HepG2 (cell line): ENCODE measurements around the gene ESR2. TPM values are rescaled to one million over a fixed set of nuclear protein-coding genes. Genes with fewer than 3 reads are reported as not detected.

Experiments used
- ATAC-seq: fragments of 200-7000 bp; cut with Tn5 transposase; 3 replicates; pipeline ENCODE4 v1.9.1; 2020; ENCODE audit warnings: mild to moderate bottlenecking, moderate library complexity
- BruUV-seq: library from RNA; stranded (reverse); fragments of 400-500 nt; replicated peaks from 2 replicates; lab custom pipeline; 2021; lab: Mats Ljungman, UMichigan
- CTCF ChIA-PET: fragments of 300-600 bp; formaldehyde crosslinking; extraction: SDS; loops from one replicate; lab custom pipeline; 2021; ENCODE audit warnings: low total read pairs, inconsistent platforms, low intra/inter-chr PET ratio; lab: Yijun Ruan, JAX
- POLR2A ChIA-PET: fragments of 350-600 bp; sonication (Branson Sonifier 250); formaldehyde crosslinking; loops from one replicate; lab custom pipeline; 2020; ENCODE audit warnings: antibody characterized with exemption, inconsistent platforms; lab: Yijun Ruan, JAX
- DNase-seq: peaks from one replicate; pipeline ENCODE4 v3.0.0-alpha.2; 2015; ENCODE audit warnings: low spot score
- FAIRE-seq: peaks from 3 replicates; lab custom pipeline; 2011; peaks lifted over from hg19 to GRCh38; lab: Jason Lieb, UNC
- H2AFZ ChIP-seq: one replicate; pipeline ENCODE4 v1.6.1; 2011; ENCODE audit warnings: low read length, inconsistent platforms
- H3K27ac ChIP-seq: fragments of 300-600 bp; 3 replicates; pipeline ENCODE4 v1.8.0; 2011; ENCODE audit warnings: mixed run types, mild to moderate bottlenecking, mixed read lengths, low read length, inconsistent platforms; ENCODE audit not compliant: insufficient read depth; ENCODE audit errors: extremely low read length
- H3K27me3 ChIP-seq, 2 experiments: fragments of 200-600 bp in 1 of 2; 2 replicates in 1 of 2; 3 replicates in 1 of 2; pipeline versions ENCODE4 v1.6.0 to v1.8.0; 2011; ENCODE audit warnings: low read length in 2 of 2, mild to moderate bottlenecking in 2 of 2, moderate library complexity in 2 of 2, inconsistent platforms in 1 of 2; ENCODE audit not compliant: insufficient read depth in 2 of 2, control insufficient read depth in 1 of 2
- H3K36me3 ChIP-seq, 2 experiments: fragments of 200-600 bp in 1 of 2; replicated peaks in 1 of 2; 2 replicates in 1 of 2; 3 replicates in 1 of 2; pipeline versions ENCODE4 v1.5.1 to v1.8.0; 2011; ENCODE audit warnings: low read length in 2 of 2, inconsistent platforms in 1 of 2; ENCODE audit not compliant: insufficient read depth in 2 of 2, control insufficient read depth in 1 of 2
- H3K4me1 ChIP-seq: 2 replicates; pipeline ENCODE4 v1.5.1; 2012; ENCODE audit warnings: low read length, inconsistent platforms; ENCODE audit not compliant: insufficient read depth
- H3K4me2 ChIP-seq: 2 replicates; pipeline ENCODE4 v1.6.0; 2011; ENCODE audit warnings: low read depth, low read length, inconsistent platforms
- H3K4me3 ChIP-seq, 3 experiments: fragments of 200-600 bp in 1 of 3; sonication (generic), shearing (Covaris generic) in 1 of 3; replicated peaks in 1 of 3; 2 replicates each; pipeline ENCODE4 v1.5.1; 2011 to 2016; ENCODE audit warnings: low read length in 3 of 3, inconsistent platforms in 2 of 3, low read depth in 2 of 3, mild to moderate bottlenecking in 2 of 3, control low read depth in 1 of 3, mixed read lengths in 1 of 3; ENCODE audit not compliant: insufficient read depth in 1 of 3
- H3K79me2 ChIP-seq: one replicate; pipeline ENCODE4 v1.6.1; 2011; ENCODE audit warnings: low read length, inconsistent platforms; ENCODE audit not compliant: insufficient read depth
- H3K9ac ChIP-seq: 2 replicates; pipeline ENCODE4 v1.6.0; 2011; ENCODE audit warnings: mild to moderate bottlenecking, low read depth, low read length, inconsistent platforms; ENCODE audit not compliant: insufficient read depth
- H3K9me3 ChIP-seq: 2 replicates; pipeline ENCODE4 v1.5.1; 2012; ENCODE audit warnings: mild to moderate bottlenecking, low read length
- H4K20me1 ChIP-seq: 2 replicates; pipeline ENCODE4 v1.6.0; 2011; ENCODE audit warnings: inconsistent platforms, mild to moderate bottlenecking, low read length, moderate library complexity; ENCODE audit not compliant: insufficient read depth
- ELF4 ChIP-seq: sonication (generic); formaldehyde crosslinking; IDR thresholded peaks from 2 replicates; pipeline ENCODE4 v1.5.0; 2020; ENCODE audit warnings: missing genetic modification reagents, mild to moderate bottlenecking, moderate library complexity, borderline replicate concordance
- POGZ ChIP-seq: sonication (generic); formaldehyde crosslinking; IDR thresholded peaks from 2 replicates; pipeline ENCODE4 v1.4.0; 2020; ENCODE audit warnings: mild to moderate bottlenecking, missing genetic modification reagents
- SMARCC2 ChIP-seq: fragments of 450-650 bp; IDR thresholded peaks from 2 replicates; pipeline ENCODE4 v1.6.1; 2017; ENCODE audit warnings: antibody characterized with exemption, mild to moderate bottlenecking
- ZNF18 ChIP-seq: sonication (generic); formaldehyde crosslinking; IDR thresholded peaks from 2 replicates; pipeline ENCODE4 v1.8.0; 2022; ENCODE audit warnings: mild to moderate bottlenecking, missing genetic modification reagents; ENCODE audit not compliant: insufficient replicate concordance
- ZNF660 ChIP-seq: sonication (generic); formaldehyde crosslinking; IDR thresholded peaks from 2 replicates; pipeline ENCODE4 v1.5.1; 2020; ENCODE audit warnings: mild to moderate bottlenecking, low read depth, missing genetic modification reagents, borderline replicate concordance
- ZNF749 ChIP-seq: sonication (generic); formaldehyde crosslinking; IDR thresholded peaks from 2 replicates; pipeline ENCODE4 v1.8.0; 2022; ENCODE audit warnings: mild to moderate bottlenecking, missing genetic modification reagents, moderate library complexity, borderline replicate concordance
- WGBS: methylation state at CpG from one replicate; pipeline ENCODE4 v1.1.6; 2017; ENCODE audit warnings: low lambda C conversion rate; 5-methylcytosine and 5-hydroxymethylcytosine counted together
- in situ Hi-C: cut with HindIII; loops from 2 replicates; pipeline ENCODE4 v1.10.0; 2017; ENCODE audit warnings: low pct_unique_long_range_greater_than_20kb; ENCODE audit not compliant: extremely low pct_ligation_motif_present
- intact Hi-C: fragments of 100-400 bp; cut with micrococcal nuclease; formaldehyde crosslinking; loops from one replicate; pipeline ENCODE4 v1.10.0; 2022; ENCODE audit not compliant: unreplicated experiment
- polyA plus RNA-seq, 8 experiments: library from polyadenylated mRNA; depleted of rRNA in 3 of 8; stranded (reverse) in 7 of 8; unstranded in 1 of 8; fragments of >200 nt; fragmentation: Illumina TruSeq in 4 of 8; extraction: Trizol in 4 of 8; gene quantifications; 2 replicates each; pipeline versions ENCODE4 v1.2.1 to v1.2.3, GENCODE V29; 2011 to 2016; ENCODE audit warnings: low read depth in 4 of 8, missing spikeins in 1 of 8, mixed read lengths in 1 of 8; ENCODE audit not compliant: insufficient read depth in 1 of 8
- total RNA-seq, 5 experiments: library from RNA; depleted of rRNA; stranded (reverse); fragments of >200 nt; fragmentation: Illumina TruSeq; extraction: Trizol; gene quantifications; 2 replicates each; pipeline ENCODE4 v1.2.3, GENCODE V29; 2016; ENCODE audit warnings: low read depth in 1 of 5

The ESR2 gene
- total and polyA plus RNA-seq, 2 of the 13 experiments (the other 11 are each of a cell fraction or from before 2014, with no cell fraction given), result 0.01 to 0.04 TPM

- Histone ChIP-seq H3K27me3 (no peaks in the 10 kb centered on the region), H2AFZ (no peak overlapping the region), H3K27ac (no peak overlapping the region), H3K4me3 (no peak overlapping the region), H4K20me1 (no peaks in the 10 kb centered on the region), H3K4me1 (no peaks in the 10 kb centered on the region), H3K9me3 (no peaks in the 10 kb centered on the region), H3K79me2 (no peaks in the 10 kb centered on the region), H3K9ac (no peak overlapping the region), H3K36me3 (peaks cover 0 to 3% of the 10 kb centered on the region in 2 experiments; a peak in 1 of 5 replicates), H3K4me2 (no peak overlapping the region)
- DNase-seq, result no peak
- FAIRE-seq, result no peak
- ChIA-PET CTCF (no interaction called here), POLR2A (no interaction called here)
- TF ChIP-seq ZNF18, result no peak
- no peak for TF ChIP-seq SMARCC2
- no peak for TF ChIP-seq POGZ
- 76% methylated on average over 3 of the region's 3 CpGs for WGBS
- BruUV-seq, result no TSS peak
- ATAC-seq, result no peak
- in situ Hi-C loops (no loop called here), intact Hi-C loops (no loop called here)
Measured at GRCh38 chr14:64229489-64229888, 64.7 kb downstream of the ESR2 start.

- Histone ChIP-seq H2AFZ (no peak overlapping the region), H4K20me1 (no peaks in the 10 kb centered on the region), H3K4me3 (no peak overlapping the region), H3K27ac (no peak overlapping the region), H3K36me3 (peaks cover 1 to 3% of the 10 kb centered on the region in 2 experiments; a peak in 1 of 5 replicates), H3K4me2 (no peak overlapping the region), H3K79me2 (no peaks in the 10 kb centered on the region), H3K9ac (no peak overlapping the region), H3K4me1 (no peaks in the 10 kb centered on the region), H3K9me3 (no peaks in the 10 kb centered on the region), H3K27me3 (no peaks in the 10 kb centered on the region)
- DNase-seq (no peak), ATAC-seq (no peak), FAIRE-seq (no peak)
- 67% methylated on average over 1 of the region's 1 CpG for WGBS
- no TSS peak for BruUV-seq
- TF ChIP-seq ELF4, result no peak
- no peak for TF ChIP-seq ZNF660 (CRISPR knock-in tag)
- TF ChIP-seq ZNF749 (CRISPR knock-in tag), result no peak
- CTCF ChIA-PET, result no interaction called here
- in situ Hi-C loops (no loop called here), intact Hi-C loops (no loop called here)
- POLR2A ChIA-PET, result no interaction called here
Measured at GRCh38 chr14:64227856-64228255, 66.3 kb downstream of the ESR2 start.
